Epithelial cell of proximal tubule (primary cell): ENCODE data around the gene GALNT15. TPM values are rescaled to one million over a fixed set of nuclear protein-coding genes. Genes with fewer than 3 reads are reported as not detected.
A peak's percentile ranks its signal among the peaks of the same experiment; 100 is the strongest.

Experiments
- DNase-seq: peaks from one replicate; pipeline ENCODE4 v3.0.0-alpha.2; 2011; ENCODE audit warnings: low read depth
- H3K4me3 ChIP-seq: 2 replicates; pipeline ENCODE4 v1.5.1; 2011; ENCODE audit warnings: low read depth, mild to moderate bottlenecking, low read length
- CTCF ChIP-seq: conservative IDR thresholded peaks from 2 replicates; pipeline ENCODE4 v1.5.1; 2012; ENCODE audit warnings: low read depth, mild to moderate bottlenecking, low read length
- total RNA-seq: library from RNA; depleted of rRNA; stranded (reverse); fragments of >200 nt; gene quantifications from 2 replicates; pipeline ENCODE4 v1.2.3, GENCODE V29; 2015

The GALNT15 gene
- total RNA-seq, 1 donor from 2014 or later, result not detected

GRCh38 chr3:16247282-16248061 is 73.0 kb downstream of the GALNT15 start:
- peak; percentile 93 for TF ChIP-seq CTCF
- H3K4me3 ChIP-seq, result no peak overlapping the region
- DNase-seq, result no peak

- TF ChIP-seq CTCF, result no peak
Observed at GRCh38 chr3:16248556-16248955, 74.1 kb downstream of the GALNT15 start.

GRCh38 chr3:16249336-16249735 is 74.9 kb downstream of the GALNT15 start:
- peak; percentile 64 for TF ChIP-seq CTCF
- no peak for DNase-seq
- no peak overlapping the region for H3K4me3 ChIP-seq

More at GRCh38 chr3:16248556-16248955, 74.1 kb downstream of the GALNT15 start:
- H3K4me3 ChIP-seq, result no peak overlapping the region
- no peak for DNase-seq

GRCh38 chr3:16249886-16250285 is 75.4 kb downstream of the GALNT15 start:
- DNase-seq, result no peak
- H3K4me3 ChIP-seq, result no peak overlapping the region
- TF ChIP-seq CTCF, result no peak

GRCh38 chr3:16251316-16252085 is 77.0 kb downstream of the GALNT15 start:
- DNase-seq, result no peak
- no peak overlapping the region for H3K4me3 ChIP-seq
- no peak for TF ChIP-seq CTCF

- no peak for DNase-seq
Observed at GRCh38 chr3:16252243-16252978, 77.9 kb downstream of the GALNT15 start.

More at GRCh38 chr3:16252243-16252978, 77.9 kb downstream of the GALNT15 start:
- no peak for TF ChIP-seq CTCF
- H3K4me3 ChIP-seq, result no peak overlapping the region
